CD1c-positive myeloid dendritic cell (primary cell): ENCODE measurements around the gene PCNX1.

Experiments used
- DNase-seq: peaks from one replicate; pipeline ENCODE4 v3.0.0-alpha.2; 2016; ENCODE audit errors: extremely low spot score

PCNX1 gene

GRCh38 chr14:70962935-70963334 is 55.7 kb downstream of the PCNX1 start:
- DNase-seq: no peak

- no peak for DNase-seq
Measured at GRCh38 chr14:70964492-70964891, 57.2 kb downstream of the PCNX1 start.

GRCh38 chr14:70971560-70971959 is 64.3 kb downstream of the PCNX1 start:
- no peak for DNase-seq

- DNase-seq: peak; percentile 85
Measured at GRCh38 chr14:70972107-70972976, 65.1 kb downstream of the PCNX1 start.

GRCh38 chr14:70976591-70976990 is 69.3 kb downstream of the PCNX1 start:
- DNase-seq: no peak

GRCh38 chr14:70981000-70981952 is 74.0 kb downstream of the PCNX1 start:
- DNase-seq: peak; percentile 30

- DNase-seq: no peak
Measured at GRCh38 chr14:70982200-70982599, 74.9 kb downstream of the PCNX1 start.

- DNase-seq: no peak
Measured at GRCh38 chr14:70987041-70987440, 79.8 kb downstream of the PCNX1 start.

- no peak for DNase-seq
Measured at GRCh38 chr14:70988452-70988851, 81.2 kb downstream of the PCNX1 start.

- no peak for DNase-seq
Measured at GRCh38 chr14:70993931-70994330, 86.7 kb downstream of the PCNX1 start.

- DNase-seq: no peak
Measured at GRCh38 chr14:70995211-70995610, 88.0 kb downstream of the PCNX1 start.

GRCh38 chr14:70995671-70996070 is 88.4 kb downstream of the PCNX1 start:
- no peak for DNase-seq

- DNase-seq: peak; percentile 6
Measured at GRCh38 chr14:70999117-70999516, 91.9 kb downstream of the PCNX1 start.

- DNase-seq: no peak
Measured at GRCh38 chr14:71000091-71000490, 92.8 kb downstream of the PCNX1 start.

- DNase-seq: no peak
Measured at GRCh38 chr14:71001742-71002141, 94.5 kb downstream of the PCNX1 start.

GRCh38 chr14:71003156-71003555 is 95.9 kb downstream of the PCNX1 start:
- no peak for DNase-seq

- DNase-seq: no peak
Measured at GRCh38 chr14:71004481-71004880, 97.2 kb downstream of the PCNX1 start.

GRCh38 chr14:71005076-71005475 is 97.8 kb downstream of the PCNX1 start:
- no peak for DNase-seq

GRCh38 chr14:71006200-71006563 is 98.9 kb downstream of the PCNX1 start:
- DNase-seq: no peak

- DNase-seq: no peak
Measured at GRCh38 chr14:71011479-71011878, 104.2 kb downstream of the PCNX1 start.

- DNase-seq: no peak
Measured at GRCh38 chr14:71012888-71013287, 105.6 kb downstream of the PCNX1 start.

- DNase-seq: no peak
Measured at GRCh38 chr14:71013551-71014192, 106.4 kb downstream of the PCNX1 start.
